IMR-90 (cell line): ENCODE data around the gene PEX6. TPM values are rescaled to one million over a fixed set of nuclear protein-coding genes. Genes with fewer than 3 reads are reported as not detected.

Source experiments
- ATAC-seq: fragments of 200-7000 bp; cut with Tn5 transposase; 2 replicates; pipeline ENCODE4 v1.9.1; 2020; ENCODE audit warnings: low read depth, mild to moderate bottlenecking, moderate library complexity
- BruUV-seq: library from RNA; stranded (reverse); fragments of 400-500 nt; replicated peaks from 2 replicates; lab custom pipeline; 2021; lab: Mats Ljungman, UMichigan
- CTCF ChIA-PET: fragments of 300-600 bp; formaldehyde crosslinking; extraction: SDS; loops from one replicate; lab custom pipeline; 2021; ENCODE audit warnings: antibody characterized with exemption; lab: Yijun Ruan, JAX
- POLR2A ChIA-PET: fragments of 300-600 bp; sonication (Branson Sonifier 250); formaldehyde crosslinking; loops from one replicate; lab custom pipeline; 2022; ENCODE audit warnings: antibody characterized with exemption; ENCODE audit not compliant: unreplicated experiment; lab: Charles Lee
- DNase-seq: peaks from one replicate; pipeline ENCODE4 v3.0.0; 2013
- H2AFZ ChIP-seq: replicated peaks from 2 replicates; pipeline ENCODE3; 2013; ENCODE audit warnings: low read length, mild to moderate bottlenecking; ENCODE audit not compliant: poor library complexity
- H2AK5ac ChIP-seq: 2 replicates; pipeline ENCODE4 v1.6.1; 2013; ENCODE audit warnings: low read depth, low read length, inconsistent platforms
- H2AK9ac ChIP-seq: replicated peaks from 2 replicates; pipeline ENCODE3; 2013; ENCODE audit warnings: mild to moderate bottlenecking, low read depth, low read length, moderate library complexity; ENCODE audit not compliant: poor library complexity
- H2BK120ac ChIP-seq: 2 replicates; pipeline ENCODE4 v1.6.1; 2013; ENCODE audit warnings: low read depth, low read length, inconsistent platforms
- H2BK15ac ChIP-seq: 3 replicates; pipeline ENCODE4 v1.6.1; 2013; ENCODE audit warnings: low read depth, low read length, inconsistent platforms
- H2BK20ac ChIP-seq: 2 replicates; pipeline ENCODE4 v1.6.1; 2013; ENCODE audit warnings: low read depth, mild to moderate bottlenecking, inconsistent platforms, low read length, moderate library complexity
- H2BK5ac ChIP-seq: 2 replicates; pipeline ENCODE4 v1.6.1; 2013; ENCODE audit warnings: mild to moderate bottlenecking, low read depth, low read length, inconsistent platforms; ENCODE audit not compliant: poor library complexity, severe bottlenecking
- H3K14ac ChIP-seq: replicated peaks from 2 replicates; pipeline ENCODE4 v1.6.1; 2013; ENCODE audit warnings: low read depth, low read length, inconsistent platforms
- H3K18ac ChIP-seq: 2 replicates; pipeline ENCODE4 v1.6.1; 2013; ENCODE audit warnings: low read depth, low read length, control low read depth
- H3K23ac ChIP-seq: 2 replicates; pipeline ENCODE4 v1.6.1; 2013; ENCODE audit warnings: low read depth, low read length, inconsistent platforms
- H3K27ac ChIP-seq: 2 replicates; pipeline ENCODE4 v1.5.1; 2013; ENCODE audit warnings: mild to moderate bottlenecking, control low read depth, low read length; ENCODE audit not compliant: insufficient read depth
- H3K27me3 ChIP-seq: 2 replicates; pipeline ENCODE4 v1.6.1; 2013; ENCODE audit warnings: low read length; ENCODE audit not compliant: control insufficient read depth, insufficient read depth
- H3K36me3 ChIP-seq: 2 replicates; pipeline ENCODE4 v1.6.1; 2013; ENCODE audit warnings: low read length, mixed read lengths; ENCODE audit not compliant: control insufficient read depth, insufficient read depth
- H3K4ac ChIP-seq: 2 replicates; pipeline ENCODE4 v1.6.1; 2013; ENCODE audit warnings: low read depth, low read length, inconsistent platforms
- H3K4me1 ChIP-seq: 2 replicates; pipeline ENCODE4 v1.6.1; 2013; ENCODE audit warnings: low read length, mixed read lengths; ENCODE audit not compliant: control insufficient read depth, insufficient read depth
- H3K4me2 ChIP-seq: 2 replicates; pipeline ENCODE4 v1.6.1; 2013; ENCODE audit warnings: low read depth, mild to moderate bottlenecking, control low read depth, low read length, moderate library complexity
- H3K4me3 ChIP-seq: 2 replicates; pipeline ENCODE4 v1.5.1; 2013; ENCODE audit warnings: low read depth, mild to moderate bottlenecking, control low read depth, low read length, moderate library complexity; ENCODE audit not compliant: insufficient read depth
- H3K56ac ChIP-seq: 2 replicates; pipeline ENCODE4 v1.6.1; 2013; ENCODE audit warnings: low read length, inconsistent platforms; ENCODE audit not compliant: insufficient read depth; ENCODE audit errors: extremely low read depth
- H3K79me1 ChIP-seq, 2 experiments: 2 replicates each; pipeline ENCODE4 v1.6.1; 2013; ENCODE audit warnings: low read length in 2 of 2, inconsistent platforms in 1 of 2, low read depth in 1 of 2
- H3K9ac ChIP-seq: 2 replicates; pipeline ENCODE4 v1.6.1; 2013; ENCODE audit warnings: low read depth, low read length, control low read depth
- H3K9me1 ChIP-seq: 2 replicates; pipeline ENCODE4 v1.6.1; 2013; ENCODE audit warnings: low read length, inconsistent platforms; ENCODE audit not compliant: insufficient read depth
- H3K9me3 ChIP-seq: 2 replicates; pipeline ENCODE4 v1.6.1; 2013; ENCODE audit warnings: low read length; ENCODE audit not compliant: control insufficient read depth, insufficient read depth
- H4K20me1 ChIP-seq: 2 replicates; pipeline ENCODE4 v1.6.1; 2013; ENCODE audit warnings: low read length, inconsistent platforms; ENCODE audit not compliant: insufficient read depth
- H4K5ac ChIP-seq: 2 replicates; pipeline ENCODE4 v1.6.1; 2013; ENCODE audit warnings: mild to moderate bottlenecking, low read depth, low read length, control low read depth
- H4K8ac ChIP-seq, 2 experiments: 2 replicates each; pipeline ENCODE4 v1.6.1; 2013; ENCODE audit warnings: low read depth in 2 of 2, low read length in 2 of 2, control low read depth in 1 of 2, inconsistent platforms in 1 of 2
- H4K91ac ChIP-seq: 2 replicates; pipeline ENCODE4 v1.6.1; 2013; ENCODE audit warnings: low read depth, low read length, inconsistent platforms; ENCODE audit not compliant: insufficient read depth
- CEBPB ChIP-seq: IDR thresholded peaks from 2 replicates; pipeline ENCODE4 v1.6.1; 2012; ENCODE audit warnings: low read depth, low read length, improper control_type of control experiment
- FOS ChIP-seq: fragments of 150-350 bp; IDR thresholded peaks from 2 replicates; pipeline ENCODE4 v1.6.1; 2016; ENCODE audit warnings: low read depth, low read length
- NFE2L2 ChIP-seq: fragments of 150-350 bp; IDR thresholded peaks from 2 replicates; pipeline ENCODE4 v1.6.1; 2016; ENCODE audit warnings: low read depth, mild to moderate bottlenecking, low read length
- SMC3 ChIP-seq: fragments of 150-350 bp; IDR thresholded peaks from 2 replicates; pipeline ENCODE4 v1.6.1; 2016; ENCODE audit warnings: low read depth, mild to moderate bottlenecking, antibody characterized with exemption, low read length, moderate library complexity
- WGBS, 2 experiments: methylation state at CpG; one replicate each; pipeline versions ENCODE4 v1.1.5 to v1.1.7; 2013; ENCODE audit warnings: missing lambda C conversion rate in 2 of 2; ENCODE audit not compliant: insufficient read length in 1 of 2; ENCODE audit errors: extremely low coverage in 2 of 2; 5-methylcytosine and 5-hydroxymethylcytosine counted together
- dilution Hi-C: fragments of 300-500 bp; cut with HindIII; formaldehyde crosslinking; loops from one replicate; pipeline ENCODE4 v1.14.3; 2018; ENCODE audit warnings: low sequenced_read_pairs; ENCODE audit not compliant: unreplicated experiment
- in situ Hi-C: fragments of 300-500 bp; cut with MboI; formaldehyde crosslinking; loops from 3 replicates; pipeline ENCODE4 v1.14.3; 2019; ENCODE audit warnings: low sequenced_read_pairs, inconsistent platforms, mixed read lengths
- intact Hi-C: fragments of 100-400 bp; cut with micrococcal nuclease; formaldehyde crosslinking; loops from 2 replicates; pipeline ENCODE4 v1.10.0; 2022
- polyA plus RNA-seq, 3 experiments: library from polyadenylated mRNA; depleted of rRNA; stranded (reverse); fragments of >200 nt; gene quantifications; 2 replicates each; pipeline ENCODE4 v1.2.3, GENCODE V29; 2012; ENCODE audit warnings: low replicate concordance in 1 of 3
- total RNA-seq: library from RNA; depleted of rRNA; stranded (reverse); fragments of >200 nt; gene quantifications from 2 replicates; pipeline ENCODE4 v1.2.3, GENCODE V29; 2012
- TF ChIP-seq, protein P1 (sequence below): fragments of 150-350 bp; IDR thresholded peaks from 2 replicates; pipeline ENCODE4 v1.6.1; 2017; ENCODE audit warnings: mild to moderate bottlenecking, antibody characterized with exemption, low read length, low read depth

Gene PEX6
- total and polyA plus RNA-seq, 2 of the 4 experiments (the other 2 are of a cell fraction), result 10.4 to 10.6 TPM

GRCh38 chr6:43007126-43007525, 28.1 kb upstream of the PEX6 start:
- Histone ChIP-seq H3K23ac (no peak overlapping the region), H3K4ac (no peak overlapping the region), H3K14ac (no peak overlapping the region), H3K4me3 (no peak overlapping the region), H3K36me3 (peaks cover 54% of the 10 kb centered on the region), H4K5ac (no peak overlapping the region), H3K18ac (no peak overlapping the region), H3K9ac (no peak overlapping the region), H2AK5ac (no peak overlapping the region), H3K27ac (no peak overlapping the region), H3K4me2 (no peak overlapping the region), H3K79me1 (peaks cover 5 to 32% of the 10 kb centered on the region in 2 experiments; a peak in 2 of 4 replicates), H3K4me1 (no peaks in the 10 kb centered on the region), H3K27me3 (no peaks in the 10 kb centered on the region), H4K20me1 (no peaks in the 10 kb centered on the region; the same call in 1 of the 2 replicates), H3K56ac (no peak overlapping the region), H2BK5ac (no peak overlapping the region), H2AFZ (no peak overlapping the region), H3K9me3 (no peaks in the 10 kb centered on the region), H2BK20ac (no peak overlapping the region), H2BK120ac (no peak overlapping the region), H3K9me1 (no peaks in the 10 kb centered on the region), H2AK9ac (no peak overlapping the region), H4K91ac (no peak overlapping the region), H2BK15ac (no peak overlapping the region), H4K8ac (no peak overlapping the region)
- TF ChIP-seq, protein P1, sequence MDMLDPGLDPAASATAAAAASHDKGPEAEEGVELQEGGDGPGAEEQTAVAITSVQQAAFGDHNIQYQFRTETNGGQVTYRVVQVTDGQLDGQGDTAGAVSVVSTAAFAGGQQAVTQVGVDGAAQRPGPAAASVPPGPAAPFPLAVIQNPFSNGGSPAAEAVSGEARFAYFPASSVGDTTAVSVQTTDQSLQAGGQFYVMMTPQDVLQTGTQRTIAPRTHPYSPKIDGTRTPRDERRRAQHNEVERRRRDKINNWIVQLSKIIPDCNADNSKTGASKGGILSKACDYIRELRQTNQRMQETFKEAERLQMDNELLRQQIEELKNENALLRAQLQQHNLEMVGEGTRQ, result no peak
- TF ChIP-seq SMC3 (no peak), FOS (no peak), NFE2L2 (no peak), CEBPB (no peak)
- WGBS, 2 experiments, result 79% methylated on average over 4 of the region's 9 CpGs; no CpG with 5 or more reads in 1 of the 2 experiments
- in situ Hi-C loops, result no loop called here
- intact Hi-C loops, result no loop called here
- BruUV-seq, result no TSS peak
- CTCF ChIA-PET, result interaction anchor here (1.2 kb wide), 1 partner anchor 16 kb away, joined by 3 read pairs; no protein-coding TSS in a partner anchor
- POLR2A ChIA-PET, result no interaction called here
- dilution Hi-C loops, result no loop called here
- ATAC-seq (no peak), DNase-seq (no peak)
